ENCODE results near the gene ISG15. TPM values are rescaled to one million over a fixed set of nuclear protein-coding genes. Genes with fewer than 3 reads are reported as not detected.
"Not testable (repeated sequence)": the region's sequence is repeated elsewhere in the genome, so short reads cannot be mapped to it uniquely, and the experiment has no call there.

Gene ISG15
- total RNA-seq, 5 donors from 2014 or later (not counting 1 experiment from before 2014, with no cell fraction given) = 29.1 to 69.8 (median 48.5) TPM

DNA sequence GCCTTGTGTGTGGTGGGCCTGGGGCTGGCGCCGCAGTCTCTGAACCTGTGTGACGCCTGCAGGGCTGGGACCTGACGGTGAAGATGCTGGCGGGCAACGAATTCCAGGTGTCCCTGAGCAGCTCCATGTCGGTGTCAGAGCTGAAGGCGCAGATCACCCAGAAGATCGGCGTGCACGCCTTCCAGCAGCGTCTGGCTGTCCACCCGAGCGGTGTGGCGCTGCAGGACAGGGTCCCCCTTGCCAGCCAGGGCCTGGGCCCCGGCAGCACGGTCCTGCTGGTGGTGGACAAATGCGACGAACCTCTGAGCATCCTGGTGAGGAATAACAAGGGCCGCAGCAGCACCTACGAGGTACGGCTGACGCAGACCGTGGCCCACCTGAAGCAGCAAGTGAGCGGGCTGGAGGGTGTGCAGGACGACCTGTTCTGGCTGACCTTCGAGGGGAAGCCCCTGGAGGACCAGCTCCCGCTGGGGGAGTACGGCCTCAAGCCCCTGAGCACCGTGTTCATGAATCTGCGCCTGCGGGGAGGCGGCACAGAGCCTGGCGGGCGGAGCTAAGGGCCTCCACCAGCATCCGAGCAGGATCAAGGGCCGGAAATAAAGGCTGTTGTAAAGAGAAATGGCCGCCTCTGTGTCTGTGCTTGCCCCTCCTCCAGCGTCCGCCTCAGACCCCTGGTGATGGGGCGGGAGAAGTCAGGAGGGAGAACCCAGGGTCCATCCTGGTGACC, 788 bp downstream of the ISG15 start:
- H3K4me1 ChIP-seq (ENCODE audit: control insufficient read depth in 1 of 2, extremely low read depth in 1 of 2, insufficient read depth in 2 of 2, low read length in 2 of 2) = peaks cover 9 to 41% of the 10 kb centered on the region in 2 experiments
- Mint-ChIP-seq H3K27me3 (no peaks in the 10 kb centered on the region), H3K4me3 (peak overlapping the region; percentile 90 to 98 (median 91)), H3K4me1 (peaks cover 27 to 39% (median 34%) of the 10 kb centered on the region in 3 donors), H3K36me3 (no peaks in the 10 kb centered on the region), H3K9me3 (no peaks in the 10 kb centered on the region), H3K27ac (peak overlapping the region; percentile 97 to 98)
- ATAC-seq (replicated peaks in 1 of 4) = peak in 2 of 4 experiments; percentile 23 to 26
- ChIA-PET CTCF (interaction anchor here in 1 of 2 donors (1.0 to 1.3 kb wide), 3 partner anchors 12 to 31 kb away, joined by 4 to 7 read pairs (median 4); no protein-coding TSS in a partner anchor), POLR2A (interaction anchor here in 1 of 2 donors (0.6 kb wide), 1 partner anchor 260 kb away, joined by 3 read pairs; no protein-coding TSS in a partner anchor)
- H3K27ac ChIP-seq (ENCODE audit: low read length) = peak overlapping the region; percentile 85
- H3K9me3 ChIP-seq = no peaks in the 10 kb centered on the region
- no peaks in the 10 kb centered on the region for H3K36me3 ChIP-seq (ENCODE audit: control insufficient read depth in 2 of 2, extremely low read depth in 1 of 2, insufficient read depth in 1 of 2, low read length in 1 of 2)
- 60% methylated on average over 37 of the region's 41 CpGs for WGBS (ENCODE audit: insufficient coverage)
- H3K4me3 ChIP-seq (ENCODE audit: control insufficient read depth in 1 of 2, extremely low read depth in 1 of 2, low read length in 1 of 2) = peak overlapping the region; percentile 74 to 93
- peak in 11 of 35 experiments; percentile 29 to 53 (median 41) for DNase-seq
- peaks cover 0 to 5% of the 10 kb centered on the region in 2 experiments for H3K27me3 ChIP-seq (replicated peaks in 1 of 2; ENCODE audit: control insufficient read depth in 2 of 2, extremely low read depth in 1 of 2, insufficient read depth in 2 of 2, low read length in 1 of 2)

GRCh38 chr1:1014799-1015681, 1.7 kb downstream of the ISG15 start:
- Mint-ChIP-seq H3K4me1 (peaks cover 27 to 40% (median 34%) of the 10 kb centered on the region in 3 donors), H3K27ac (peak overlapping the region; percentile 97 to 98), H3K27me3 (no peaks in the 10 kb centered on the region), H3K9me3 (no peaks in the 10 kb centered on the region), H3K4me3 (peak overlapping the region; percentile 90 to 98 (median 91)), H3K36me3 (no peaks in the 10 kb centered on the region)
- no peaks in the 10 kb centered on the region for H3K9me3 ChIP-seq
- POLR2A ChIA-PET = interaction anchor here in 1 of 2 donors (0.5 kb wide), 1 partner anchor 716 kb away, joined by 9 read pairs; no protein-coding TSS in a partner anchor
- ATAC-seq (replicated peaks in 1 of 4) (no peak), DNase-seq (peak in 1 of 35 experiments; percentile 0)
- H3K27ac ChIP-seq (ENCODE audit: low read length) = no peak overlapping the region
- 82% methylated on average over 18 of the region's 20 CpGs for WGBS (ENCODE audit: insufficient coverage)
- H3K4me3 ChIP-seq (ENCODE audit: control insufficient read depth in 1 of 2, extremely low read depth in 1 of 2, low read length in 1 of 2) = no peak overlapping the region
- H3K36me3 ChIP-seq (ENCODE audit: control insufficient read depth in 2 of 2, extremely low read depth in 1 of 2, insufficient read depth in 1 of 2, low read length in 1 of 2) = no peaks in the 10 kb centered on the region
- H3K27me3 ChIP-seq (replicated peaks in 1 of 2; ENCODE audit: control insufficient read depth in 2 of 2, extremely low read depth in 1 of 2, insufficient read depth in 2 of 2, low read length in 1 of 2) = peaks cover 0 to 5% of the 10 kb centered on the region in 2 experiments
- H3K4me1 ChIP-seq (ENCODE audit: control insufficient read depth in 1 of 2, extremely low read depth in 1 of 2, insufficient read depth in 2 of 2, low read length in 2 of 2) = peaks cover 9 to 43% of the 10 kb centered on the region in 2 experiments
- CTCF ChIA-PET = interaction anchor here in 1 of 2 donors (1.1 kb wide), 1 partner anchor 26 kb away, joined by 4 read pairs; no protein-coding TSS in a partner anchor

GRCh38 chr1:1017397-1018320, 4.4 kb downstream of the ISG15 start:
- Mint-ChIP-seq H3K4me3 (peak overlapping the region; percentile 21 to 55 (median 51)), H3K4me1 (peaks cover 25 to 40% (median 37%) of the 10 kb centered on the region in 3 donors)
- H3K27ac Mint-ChIP-seq; H3K9me3 ChIP-seq; H3K27me3 Mint-ChIP-seq; H3K36me3 ChIP-seq (ENCODE audit: control insufficient read depth in 2 of 2, extremely low read depth in 1 of 2, insufficient read depth in 1 of 2, low read length in 1 of 2); H3K4me3 ChIP-seq (ENCODE audit: control insufficient read depth in 1 of 2, extremely low read depth in 1 of 2, low read length in 1 of 2); DNase-seq; CTCF ChIA-PET; H3K9me3 Mint-ChIP-seq; H3K27ac ChIP-seq (ENCODE audit: low read length); H3K36me3 Mint-ChIP-seq; ATAC-seq (replicated peaks in 1 of 4): not testable (repeated sequence)
- POLR2A ChIA-PET = interaction anchor here in 1 of 2 donors (0.7 kb wide), 1 partner anchor 11 kb away, joined by 3 read pairs; no protein-coding TSS in a partner anchor
- 78% methylated on average over 7 of the region's 17 CpGs for WGBS (ENCODE audit: insufficient coverage)
- Histone ChIP-seq H3K27me3 (replicated peaks in 1 of 2; ENCODE audit: control insufficient read depth in 2 of 2, extremely low read depth in 1 of 2, insufficient read depth in 2 of 2, low read length in 1 of 2) (peaks cover 0 to 26% of the 10 kb centered on the region in 2 experiments), H3K4me1 (ENCODE audit: control insufficient read depth in 1 of 2, extremely low read depth in 1 of 2, insufficient read depth in 2 of 2, low read length in 2 of 2) (peaks cover 9 to 58% of the 10 kb centered on the region in 2 experiments)

DNA sequence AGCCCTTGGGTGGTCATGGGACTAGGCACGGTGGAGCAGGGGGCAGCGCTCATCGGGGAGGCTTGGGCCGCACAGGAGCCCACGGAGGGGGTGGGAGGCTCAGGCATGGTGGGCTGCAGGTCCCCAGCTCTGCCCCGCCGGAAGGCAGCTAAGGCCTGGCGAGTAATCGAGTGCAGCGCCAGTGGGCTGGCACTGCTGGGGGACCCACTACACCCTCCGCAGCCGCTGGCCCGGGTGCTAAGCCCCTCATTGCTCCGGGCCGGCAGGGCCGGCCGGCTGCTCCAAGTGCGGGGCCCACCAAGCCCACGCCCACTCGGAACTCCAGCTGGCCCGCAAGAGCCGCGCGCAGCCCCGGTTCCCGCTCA, 5.0 kb downstream of the ISG15 start:
- 92% methylated on average over 24 of the region's 26 CpGs for WGBS (ENCODE audit: insufficient coverage)
- ChIA-PET CTCF (interaction anchor here in 1 of 2 donors (1.5 kb wide), 1 partner anchor 16 kb away, joined by 7 read pairs; no protein-coding TSS in a partner anchor), POLR2A (interaction anchor here in 1 of 2 donors (0.7 kb wide), 1 partner anchor 11 kb away, joined by 3 read pairs; no protein-coding TSS in a partner anchor)
- not testable (repeated sequence) for H3K36me3 Mint-ChIP-seq; H3K27me3 Mint-ChIP-seq; H3K27ac Mint-ChIP-seq; H3K9me3 ChIP-seq; ATAC-seq (replicated peaks in 1 of 4); DNase-seq; H3K27ac ChIP-seq (ENCODE audit: low read length); H3K9me3 Mint-ChIP-seq; H3K4me3 Mint-ChIP-seq; H3K36me3 ChIP-seq (ENCODE audit: control insufficient read depth in 2 of 2, extremely low read depth in 1 of 2, insufficient read depth in 1 of 2, low read length in 1 of 2); H3K4me3 ChIP-seq (ENCODE audit: control insufficient read depth in 1 of 2, extremely low read depth in 1 of 2, low read length in 1 of 2)
- Histone ChIP-seq H3K4me1 (ENCODE audit: control insufficient read depth in 1 of 2, extremely low read depth in 1 of 2, insufficient read depth in 2 of 2, low read length in 2 of 2) (peaks cover 9 to 58% of the 10 kb centered on the region in 2 experiments), H3K27me3 (replicated peaks in 1 of 2; ENCODE audit: control insufficient read depth in 2 of 2, extremely low read depth in 1 of 2, insufficient read depth in 2 of 2, low read length in 1 of 2) (peaks cover 0 to 33% of the 10 kb centered on the region in 2 experiments)
- H3K4me1 Mint-ChIP-seq = peaks cover 18 to 40% (median 31%) of the 10 kb centered on the region in 3 donors

GRCh38 chr1:1019122-1019999, 6.1 kb downstream of the ISG15 start:
- POLR2A ChIA-PET = interaction anchor here in 1 of 2 donors (0.6 kb wide), 2 partner anchors 21 to 1236 kb away, joined by 4 to 5 read pairs; no protein-coding TSS in a partner anchor
- Histone ChIP-seq H3K36me3 (ENCODE audit: control insufficient read depth in 2 of 2, extremely low read depth in 1 of 2, insufficient read depth in 1 of 2, low read length in 1 of 2) (no peaks in the 10 kb centered on the region), H3K27ac (ENCODE audit: low read length) (no peak overlapping the region), H3K27me3 (replicated peaks in 1 of 2; ENCODE audit: control insufficient read depth in 2 of 2, extremely low read depth in 1 of 2, insufficient read depth in 2 of 2, low read length in 1 of 2) (peaks cover 0 to 40% of the 10 kb centered on the region in 2 experiments), H3K4me3 (ENCODE audit: control insufficient read depth in 1 of 2, extremely low read depth in 1 of 2, low read length in 1 of 2) (peak overlapping the region in 1 of 2 donors; percentile 36), H3K9me3 (no peaks in the 10 kb centered on the region), H3K4me1 (ENCODE audit: control insufficient read depth in 1 of 2, extremely low read depth in 1 of 2, insufficient read depth in 2 of 2, low read length in 2 of 2) (peaks cover 3 to 47% of the 10 kb centered on the region in 2 experiments)
- H3K9me3 Mint-ChIP-seq = no peaks in the 10 kb centered on the region
- DNase-seq (peak; percentile 42 to 89 (median 71)), ATAC-seq (replicated peaks in 1 of 4) (peak; percentile 78 to 89 (median 82))
- H3K36me3 Mint-ChIP-seq = no peaks in the 10 kb centered on the region
- CTCF ChIA-PET = interaction anchor here in 1 of 2 donors (1.5 kb wide), 1 partner anchor 17 kb away, joined by 7 read pairs; no protein-coding TSS in a partner anchor
- no peaks in the 10 kb centered on the region for H3K27me3 Mint-ChIP-seq
- H3K4me1 Mint-ChIP-seq = peaks cover 8 to 29% (median 20%) of the 10 kb centered on the region in 3 donors
- 1% methylated on average over 61 of the region's 91 CpGs for WGBS (ENCODE audit: insufficient coverage)
- H3K27ac Mint-ChIP-seq = peak overlapping the region in 1 of 2 donors; percentile 34
- H3K4me3 Mint-ChIP-seq = peak overlapping the region; percentile 55 to 62 (median 62)

All from T-cell (primary cell).